DND-41 (cell line): ENCODE data around the gene FGFBP3.
"Not testable (repeated sequence)": the region's sequence is repeated elsewhere in the genome, so short reads cannot be mapped to it uniquely, and the experiment has no call there.

Experiments used
- ATAC-seq: fragments of 200-7000 bp; cut with Tn5 transposase; 3 replicates; pipeline ENCODE4 v1.9.1; 2021; ENCODE audit warnings: low read depth; ENCODE audit not compliant: insufficient read depth
- DNase-seq: peaks from one replicate; pipeline ENCODE4 v3.0.0-alpha.2; 2020
- H2AFZ ChIP-seq: 2 replicates; pipeline ENCODE4 v1.6.0; 2012; ENCODE audit warnings: low read depth, low read length
- H3K27ac ChIP-seq: 2 replicates; pipeline ENCODE4 v1.5.1; 2012; ENCODE audit warnings: low read length, inconsistent platforms
- H3K27me3 ChIP-seq: fragments of 200-600 bp; sonication (generic); 2 replicates; pipeline ENCODE4 v1.6.0; 2012; ENCODE audit warnings: low read length, mild to moderate bottlenecking, inconsistent platforms; ENCODE audit not compliant: insufficient read depth, poor library complexity
- H3K36me3 ChIP-seq: 2 replicates; pipeline ENCODE4 v1.5.1; 2012; ENCODE audit warnings: low read length, inconsistent platforms; ENCODE audit not compliant: insufficient read depth
- H3K4me1 ChIP-seq: 2 replicates; pipeline ENCODE4 v1.5.1; 2012; ENCODE audit warnings: mild to moderate bottlenecking, low read length; ENCODE audit not compliant: insufficient read depth
- H3K4me2 ChIP-seq: 2 replicates; pipeline ENCODE4 v1.6.0; 2012; ENCODE audit warnings: mild to moderate bottlenecking, moderate library complexity, low read length, inconsistent platforms; ENCODE audit not compliant: insufficient read depth
- H3K4me3 ChIP-seq, 2 experiments: fragments of 200-600 bp in 1 of 2; shearing (Covaris generic) in 1 of 2; 2 replicates each; pipeline ENCODE4 v1.5.1; 2012 to 2016; ENCODE audit warnings: inconsistent platforms in 2 of 2, low read length in 2 of 2, mild to moderate bottlenecking in 2 of 2, low read depth in 1 of 2, moderate library complexity in 1 of 2
- H3K79me2 ChIP-seq: 2 replicates; pipeline ENCODE4 v1.6.0; 2012; ENCODE audit warnings: low read length, inconsistent platforms; ENCODE audit not compliant: insufficient read depth
- H3K9ac ChIP-seq: 2 replicates; pipeline ENCODE4 v1.6.0; 2012; ENCODE audit warnings: low read depth, mild to moderate bottlenecking, inconsistent platforms, low read length, moderate library complexity
- H3K9me3 ChIP-seq: 2 replicates; pipeline ENCODE4 v1.5.1; 2012; ENCODE audit warnings: low read length, moderate library complexity, mild to moderate bottlenecking, inconsistent platforms; ENCODE audit not compliant: insufficient read depth, severe bottlenecking
- H4K20me1 ChIP-seq: 2 replicates; pipeline ENCODE4 v1.6.0; 2012; ENCODE audit warnings: low read length; ENCODE audit not compliant: insufficient read depth
- CTCF ChIP-seq: IDR thresholded peaks from 2 replicates; pipeline ENCODE4 v1.5.1; 2012; ENCODE audit warnings: borderline replicate concordance, low read length, moderate library complexity, mild to moderate bottlenecking; ENCODE audit not compliant: poor library complexity, severe bottlenecking; ENCODE audit errors: extremely low read depth
- EZH2 ChIP-seq: IDR thresholded peaks from 3 replicates; pipeline ENCODE4 v1.6.1; 2012; ENCODE audit warnings: borderline replicate concordance, low read depth, mild to moderate bottlenecking, moderate library complexity, low read length, inconsistent platforms; ENCODE audit not compliant: severe bottlenecking

FGFBP3 gene

GRCh38 chr10:91896212-91896756 lies 13.0 kb downstream of the FGFBP3 start:
- ATAC-seq = no peak
- Histone ChIP-seq H3K9ac (no peak overlapping the region), H3K79me2 (no peaks in the 10 kb centered on the region)

GRCh38 chr10:91894261-91894685 lies 15.0 kb downstream of the FGFBP3 start:
- H3K4me2 ChIP-seq, H3K9ac ChIP-seq, H3K4me1 ChIP-seq, H3K36me3 ChIP-seq, DNase-seq, H3K27ac ChIP-seq, H2AFZ ChIP-seq, ATAC-seq, H3K27me3 ChIP-seq, H3K79me2 ChIP-seq, H3K4me3 ChIP-seq, H4K20me1 ChIP-seq, H3K9me3 ChIP-seq: not testable (repeated sequence)

More at GRCh38 chr10:91896212-91896756, 13.0 kb downstream of the FGFBP3 start:
- DNase-seq = no peak
- Histone ChIP-seq H3K9me3 (no peaks in the 10 kb centered on the region), H3K36me3 (no peaks in the 10 kb centered on the region), H2AFZ (no peak overlapping the region), H3K27me3 (peaks cover 4% of the 10 kb centered on the region), H3K27ac (no peak overlapping the region), H3K4me1 (no peaks in the 10 kb centered on the region), H3K4me2 (no peak overlapping the region), H3K4me3 (no peak overlapping the region), H4K20me1 (no peaks in the 10 kb centered on the region)
- TF ChIP-seq CTCF (no peak), EZH2 (no peak)

- Histone ChIP-seq H3K9me3 (no peaks in the 10 kb centered on the region), H3K27me3 (no peaks in the 10 kb centered on the region), H3K79me2 (no peaks in the 10 kb centered on the region), H3K4me1 (no peaks in the 10 kb centered on the region), H4K20me1 (no peaks in the 10 kb centered on the region), H3K4me2 (no peak overlapping the region), H3K9ac (no peak overlapping the region), H3K27ac (no peak overlapping the region), H3K36me3 (no peaks in the 10 kb centered on the region), H3K4me3 (no peak overlapping the region), H2AFZ (no peak overlapping the region)
- TF ChIP-seq EZH2 (no peak), CTCF (no peak)
- no peak for DNase-seq
- ATAC-seq = no peak
Observed at GRCh38 chr10:91893051-91893450, 16.2 kb downstream of the FGFBP3 start.

GRCh38 chr10:91891125-91892001 lies 17.9 kb downstream of the FGFBP3 start:
- Histone ChIP-seq H3K79me2 (no peaks in the 10 kb centered on the region), H4K20me1 (no peaks in the 10 kb centered on the region), H3K27me3 (no peaks in the 10 kb centered on the region), H3K36me3 (no peaks in the 10 kb centered on the region), H3K9me3 (no peaks in the 10 kb centered on the region), H3K4me3 (no peak overlapping the region), H3K9ac (no peak overlapping the region), H3K27ac (no peak overlapping the region), H3K4me2 (no peak overlapping the region), H2AFZ (no peak overlapping the region), H3K4me1 (no peaks in the 10 kb centered on the region)
- no peak for ATAC-seq
- DNase-seq = no peak
- no peak for TF ChIP-seq CTCF
- no peak for TF ChIP-seq EZH2
